ENCODE data around the gene LRIT2.

DNA sequence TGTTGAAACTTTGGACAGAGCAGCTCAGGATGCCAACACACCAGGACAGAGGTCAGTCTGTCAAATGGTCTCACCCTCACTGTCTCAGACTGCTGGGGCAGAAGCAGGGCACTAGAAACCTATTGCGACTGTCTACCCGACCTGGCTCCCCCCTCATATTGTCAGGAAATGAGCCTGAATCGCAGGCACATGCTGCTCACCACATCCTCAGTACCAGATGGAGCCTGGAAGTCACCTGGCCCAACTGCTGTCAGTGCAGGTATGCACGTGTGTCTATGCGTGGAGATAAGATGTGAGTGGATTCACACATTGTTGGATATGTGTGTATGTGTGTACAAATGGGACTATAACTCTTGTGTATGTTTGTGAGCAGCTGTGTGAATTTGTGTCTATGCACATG lies 34.2 kb downstream of the LRIT2 start:
- TF ChIP-seq, protein P1, sequence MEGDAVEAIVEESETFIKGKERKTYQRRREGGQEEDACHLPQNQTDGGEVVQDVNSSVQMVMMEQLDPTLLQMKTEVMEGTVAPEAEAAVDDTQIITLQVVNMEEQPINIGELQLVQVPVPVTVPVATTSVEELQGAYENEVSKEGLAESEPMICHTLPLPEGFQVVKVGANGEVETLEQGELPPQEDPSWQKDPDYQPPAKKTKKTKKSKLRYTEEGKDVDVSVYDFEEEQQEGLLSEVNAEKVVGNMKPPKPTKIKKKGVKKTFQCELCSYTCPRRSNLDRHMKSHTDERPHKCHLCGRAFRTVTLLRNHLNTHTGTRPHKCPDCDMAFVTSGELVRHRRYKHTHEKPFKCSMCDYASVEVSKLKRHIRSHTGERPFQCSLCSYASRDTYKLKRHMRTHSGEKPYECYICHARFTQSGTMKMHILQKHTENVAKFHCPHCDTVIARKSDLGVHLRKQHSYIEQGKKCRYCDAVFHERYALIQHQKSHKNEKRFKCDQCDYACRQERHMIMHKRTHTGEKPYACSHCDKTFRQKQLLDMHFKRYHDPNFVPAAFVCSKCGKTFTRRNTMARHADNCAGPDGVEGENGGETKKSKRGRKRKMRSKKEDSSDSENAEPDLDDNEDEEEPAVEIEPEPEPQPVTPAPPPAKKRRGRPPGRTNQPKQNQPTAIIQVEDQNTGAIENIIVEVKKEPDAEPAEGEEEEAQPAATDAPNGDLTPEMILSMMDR (IDR thresholded peaks at IDR 0.05; ENCODE audit: poor library complexity, severe bottlenecking): no peak
- TF ChIP-seq EP300 (conservative IDR thresholded peaks at IDR 0.05; ENCODE audit: poor library complexity, severe bottlenecking) (no peak), REST (IDR thresholded peaks at IDR 0.05; ENCODE audit: borderline replicate concordance) (no peak)

All from neural cell (in vitro differentiated cells).